Activated T-cell treated with anti-CD3 and anti-CD28 coated beads, Interleukin-2, amount 50 U/mL, for 72 hours (primary cell): Measurements from ENCODE around the gene CA9. TPM values are rescaled to one million over a fixed set of nuclear protein-coding genes. Genes with fewer than 3 reads are reported as not detected.
A peak's percentile ranks its signal among the peaks of the same experiment; 100 is the strongest.

Experiments used
- ATAC-seq, 2 donors: fragments of 150-1000 bp; cut with Tn5 transposase; replicated peaks in 1 of 2; 2 replicates each; pipeline ENCODE4 v1.10.0; 2021; ENCODE audit warnings: moderate library complexity in 2 of 2, mild to moderate bottlenecking in 1 of 2
- DNase-seq, 2 donors: peaks; one replicate each; pipeline ENCODE4 v3.0.0; 2021 to 2022; ENCODE audit warnings: mixed read lengths in 1 of 2
- H3K27ac Mint-ChIP-seq: one replicate; pipeline ENCODE4 v1.8.0; 2022; ENCODE audit warnings: mild to moderate bottlenecking, moderate library complexity, mixed read lengths
- H3K27me3 Mint-ChIP-seq: one replicate; pipeline ENCODE4 v1.8.0; 2022; ENCODE audit warnings: low read depth, mixed read lengths
- H3K36me3 Mint-ChIP-seq, 2 donors: one replicate each; pipeline ENCODE4 v1.8.0; 2022; ENCODE audit warnings: mixed read lengths in 2 of 2, mild to moderate bottlenecking in 1 of 2; ENCODE audit not compliant: insufficient read depth in 2 of 2
- H3K4me1 Mint-ChIP-seq: one replicate; pipeline ENCODE4 v1.8.0; 2022; ENCODE audit warnings: low read depth, mixed read lengths
- H3K4me3 Mint-ChIP-seq, 2 donors: one replicate each; pipeline ENCODE4 v1.8.0; 2022; ENCODE audit warnings: mild to moderate bottlenecking in 2 of 2, mixed read lengths in 2 of 2, moderate library complexity in 2 of 2
- H3K9me3 Mint-ChIP-seq, 2 donors: one replicate each; pipeline ENCODE4 v1.8.0; 2022; ENCODE audit warnings: mixed read lengths in 2 of 2
- total RNA-seq, 2 donors: library from RNA; stranded (reverse); gene quantifications; one replicate each; pipeline ENCODE4 v1.2.3, GENCODE V29; 2022

CA9 gene
- total RNA-seq, 2 donors from 2014 or later: 0.65 to 1.6 TPM

- Mint-ChIP-seq H3K4me1 (peaks cover 9% of the 10 kb centered on the region), H3K36me3 (peaks cover 21 to 35% of the 10 kb centered on the region in 2 donors), H3K27me3 (no peaks in the 10 kb centered on the region), H3K27ac (no peak overlapping the region), H3K9me3 (no peaks in the 10 kb centered on the region), H3K4me3 (no peak overlapping the region)
- peak; percentile 22 to 62 for ATAC-seq
- DNase-seq: no peak
These were observed 38.0 kb downstream of the CA9 start for GRCh38 chr9:35711501-35712428.

- no peaks in the 10 kb centered on the region for H3K27me3 Mint-ChIP-seq
- DNase-seq: no peak
- H3K4me1 Mint-ChIP-seq: peaks cover 9% of the 10 kb centered on the region
- no peak overlapping the region for H3K27ac Mint-ChIP-seq
- no peaks in the 10 kb centered on the region for H3K9me3 Mint-ChIP-seq
- H3K36me3 Mint-ChIP-seq: peaks cover 17 to 26% of the 10 kb centered on the region in 2 donors
- no peak for ATAC-seq
- H3K4me3 Mint-ChIP-seq: no peak overlapping the region
These were observed 39.2 kb downstream of the CA9 start for GRCh38 chr9:35712762-35713400.

- H3K4me1 Mint-ChIP-seq: peaks cover 9% of the 10 kb centered on the region
- no peak overlapping the region for H3K4me3 Mint-ChIP-seq
- no peak for DNase-seq
- H3K27ac Mint-ChIP-seq: peak overlapping the region; percentile 74
- no peaks in the 10 kb centered on the region for H3K27me3 Mint-ChIP-seq
- ATAC-seq: no peak
- peaks cover 17 to 25% of the 10 kb centered on the region in 2 donors for H3K36me3 Mint-ChIP-seq
- H3K9me3 Mint-ChIP-seq: no peaks in the 10 kb centered on the region
These were observed 39.9 kb downstream of the CA9 start for GRCh38 chr9:35713578-35713977.

- ATAC-seq (no peak), DNase-seq (no peak)
- H3K36me3 Mint-ChIP-seq: peaks cover 15 to 23% of the 10 kb centered on the region in 2 donors
- H3K27ac Mint-ChIP-seq: no peak overlapping the region
- H3K27me3 Mint-ChIP-seq: no peaks in the 10 kb centered on the region
- H3K9me3 Mint-ChIP-seq: no peaks in the 10 kb centered on the region
- peaks cover 9% of the 10 kb centered on the region for H3K4me1 Mint-ChIP-seq
- H3K4me3 Mint-ChIP-seq: no peak overlapping the region
These were observed 40.4 kb downstream of the CA9 start for GRCh38 chr9:35714123-35714522.

GRCh38 chr9:35714579-35715252, 41.0 kb downstream of the CA9 start:
- peaks cover 21 to 25% of the 10 kb centered on the region in 2 donors for H3K36me3 Mint-ChIP-seq
- H3K27me3 Mint-ChIP-seq: no peaks in the 10 kb centered on the region
- H3K4me1 Mint-ChIP-seq: peaks cover 9% of the 10 kb centered on the region
- ATAC-seq: no peak
- no peak overlapping the region for H3K4me3 Mint-ChIP-seq
- no peak overlapping the region for H3K27ac Mint-ChIP-seq
- no peaks in the 10 kb centered on the region for H3K9me3 Mint-ChIP-seq
- DNase-seq: no peak

GRCh38 chr9:35716230-35716629, 42.5 kb downstream of the CA9 start:
- Mint-ChIP-seq H3K4me3 (no peak overlapping the region), H3K27me3 (no peaks in the 10 kb centered on the region), H3K27ac (no peak overlapping the region), H3K36me3 (peaks cover 17 to 21% of the 10 kb centered on the region in 2 donors), H3K4me1 (peaks cover 9% of the 10 kb centered on the region), H3K9me3 (no peaks in the 10 kb centered on the region)
- ATAC-seq (no peak), DNase-seq (no peak)

- no peaks in the 10 kb centered on the region for H3K9me3 Mint-ChIP-seq
- no peak for DNase-seq
- H3K4me1 Mint-ChIP-seq: peaks cover under 1% of the 10 kb centered on the region
- ATAC-seq: no peak
- H3K27me3 Mint-ChIP-seq: no peaks in the 10 kb centered on the region
- H3K36me3 Mint-ChIP-seq: peaks cover 26 to 29% of the 10 kb centered on the region in 2 donors
- no peak overlapping the region for H3K27ac Mint-ChIP-seq
- no peak overlapping the region for H3K4me3 Mint-ChIP-seq
These were observed 43.6 kb downstream of the CA9 start for GRCh38 chr9:35717132-35717870.

- no peak for ATAC-seq
- H3K4me1 Mint-ChIP-seq: no peaks in the 10 kb centered on the region
- no peak overlapping the region for H3K27ac Mint-ChIP-seq
- no peaks in the 10 kb centered on the region for H3K27me3 Mint-ChIP-seq
- H3K36me3 Mint-ChIP-seq: peaks cover 23 to 31% of the 10 kb centered on the region in 2 donors
- H3K4me3 Mint-ChIP-seq: no peak overlapping the region
- no peak for DNase-seq
- no peaks in the 10 kb centered on the region for H3K9me3 Mint-ChIP-seq
These were observed 45.2 kb downstream of the CA9 start for GRCh38 chr9:35718721-35719511.

GRCh38 chr9:35719546-35719945, 45.8 kb downstream of the CA9 start:
- Mint-ChIP-seq H3K9me3 (no peaks in the 10 kb centered on the region), H3K27ac (no peak overlapping the region), H3K4me1 (peaks cover 3% of the 10 kb centered on the region), H3K27me3 (no peaks in the 10 kb centered on the region), H3K36me3 (peaks cover 23 to 34% of the 10 kb centered on the region in 2 donors), H3K4me3 (no peak overlapping the region)
- ATAC-seq (no peak), DNase-seq (no peak)

- DNase-seq (no peak), ATAC-seq (no peak)
- Mint-ChIP-seq H3K4me1 (peaks cover 9% of the 10 kb centered on the region), H3K4me3 (no peak overlapping the region), H3K27me3 (no peaks in the 10 kb centered on the region), H3K27ac (peak overlapping the region; percentile 65), H3K9me3 (no peaks in the 10 kb centered on the region), H3K36me3 (peaks cover 25 to 28% of the 10 kb centered on the region in 2 donors)
These were observed 49.7 kb downstream of the CA9 start for GRCh38 chr9:35723426-35723825.

- Mint-ChIP-seq H3K27me3 (no peaks in the 10 kb centered on the region), H3K36me3 (peaks cover 24 to 28% of the 10 kb centered on the region in 2 donors), H3K4me1 (peaks cover 9% of the 10 kb centered on the region), H3K4me3 (no peak overlapping the region), H3K9me3 (no peaks in the 10 kb centered on the region), H3K27ac (no peak overlapping the region)
- DNase-seq (no peak), ATAC-seq (no peak)
These were observed 50.2 kb downstream of the CA9 start for GRCh38 chr9:35723908-35724307.

GRCh38 chr9:35725362-35725761, 51.6 kb downstream of the CA9 start:
- H3K4me3 Mint-ChIP-seq: no peak overlapping the region
- H3K27me3 Mint-ChIP-seq: no peaks in the 10 kb centered on the region
- peaks cover 19 to 25% of the 10 kb centered on the region in 2 donors for H3K36me3 Mint-ChIP-seq
- DNase-seq (no peak), ATAC-seq (no peak)
- H3K4me1 Mint-ChIP-seq: peaks cover 9% of the 10 kb centered on the region
- no peaks in the 10 kb centered on the region for H3K9me3 Mint-ChIP-seq
- H3K27ac Mint-ChIP-seq: no peak overlapping the region
